Measurements from ENCODE around the gene LMTK3.
A peak's percentile ranks its signal among the peaks of the same experiment; 100 is the strongest.

Gene LMTK3

DNA sequence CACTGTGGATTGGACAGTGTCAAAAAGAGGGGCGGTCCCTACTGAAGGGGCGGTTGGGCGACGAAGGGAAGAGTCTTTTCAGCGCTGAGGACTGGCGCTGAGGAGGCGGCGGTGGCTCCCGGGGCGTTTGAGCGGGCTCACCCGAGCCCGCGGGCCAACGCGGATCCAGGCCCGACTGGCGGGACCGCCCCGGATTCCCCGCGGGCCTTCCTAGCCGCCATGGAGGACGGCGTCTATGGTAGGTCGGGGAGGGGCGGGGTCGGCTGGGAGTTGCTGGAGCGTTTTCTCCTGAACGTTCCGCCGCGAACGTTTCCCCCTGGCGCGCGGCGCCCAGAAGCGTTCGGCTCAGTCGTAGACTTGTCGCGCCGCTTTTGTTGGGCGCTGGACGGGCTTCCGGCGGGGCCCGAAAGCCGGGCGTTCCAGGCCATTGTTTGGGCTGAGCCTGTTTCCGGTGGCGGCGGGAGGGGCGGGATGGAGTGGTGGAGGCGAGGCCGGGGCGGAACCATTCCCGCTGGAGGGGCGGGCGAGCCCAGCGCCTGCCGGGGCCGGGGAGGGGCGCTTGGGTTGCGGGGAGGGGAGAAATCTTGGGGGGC lies 42.2 kb downstream of the LMTK3 start, which contains the start of gene CYTH2:
TSS of gene CYTH2 (plus strand) at position 81 of the 593 bp plus-strand sequence. CDS start at position 220, 139 bp downstream.
- peaks cover 45% of the 10 kb centered on the region for H3K36me3 ChIP-seq (ENCODE audit: insufficient read depth, low read length)
- no peaks in the 10 kb centered on the region for H3K27me3 ChIP-seq (ENCODE audit: insufficient read depth, low read length, poor library complexity)
- H3K9me3 ChIP-seq (ENCODE audit: insufficient read depth, low read length, severe bottlenecking): no peaks in the 10 kb centered on the region
- H4K20me1 ChIP-seq (ENCODE audit: insufficient read depth, low read length): peaks cover 47% of the 10 kb centered on the region
- H3K79me2 ChIP-seq (ENCODE audit: insufficient read depth, low read length): peaks cover 38% of the 10 kb centered on the region
- H3K4me3 ChIP-seq (ENCODE audit: low read depth in 1 of 2, low read length in 2 of 2): peak within 1 kb of the TSS; percentile 52 to 80
- ATAC-seq (ENCODE audit: insufficient read depth, low read depth): peak; percentile 62
- H2AFZ ChIP-seq (ENCODE audit: low read depth, low read length): peak within 1 kb of the TSS; percentile 86
- TF ChIP-seq, protein P1, sequence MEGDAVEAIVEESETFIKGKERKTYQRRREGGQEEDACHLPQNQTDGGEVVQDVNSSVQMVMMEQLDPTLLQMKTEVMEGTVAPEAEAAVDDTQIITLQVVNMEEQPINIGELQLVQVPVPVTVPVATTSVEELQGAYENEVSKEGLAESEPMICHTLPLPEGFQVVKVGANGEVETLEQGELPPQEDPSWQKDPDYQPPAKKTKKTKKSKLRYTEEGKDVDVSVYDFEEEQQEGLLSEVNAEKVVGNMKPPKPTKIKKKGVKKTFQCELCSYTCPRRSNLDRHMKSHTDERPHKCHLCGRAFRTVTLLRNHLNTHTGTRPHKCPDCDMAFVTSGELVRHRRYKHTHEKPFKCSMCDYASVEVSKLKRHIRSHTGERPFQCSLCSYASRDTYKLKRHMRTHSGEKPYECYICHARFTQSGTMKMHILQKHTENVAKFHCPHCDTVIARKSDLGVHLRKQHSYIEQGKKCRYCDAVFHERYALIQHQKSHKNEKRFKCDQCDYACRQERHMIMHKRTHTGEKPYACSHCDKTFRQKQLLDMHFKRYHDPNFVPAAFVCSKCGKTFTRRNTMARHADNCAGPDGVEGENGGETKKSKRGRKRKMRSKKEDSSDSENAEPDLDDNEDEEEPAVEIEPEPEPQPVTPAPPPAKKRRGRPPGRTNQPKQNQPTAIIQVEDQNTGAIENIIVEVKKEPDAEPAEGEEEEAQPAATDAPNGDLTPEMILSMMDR (IDR thresholded peaks at IDR 0.05; ENCODE audit: borderline replicate concordance, extremely low read depth, low read length, poor library complexity, severe bottlenecking): no peak
- TF ChIP-seq EZH2 (IDR thresholded peaks at IDR 0.05; ENCODE audit: borderline replicate concordance, low read depth, low read length, severe bottlenecking): no peak
- H3K4me2 ChIP-seq (ENCODE audit: insufficient read depth, low read length): peak within 1 kb of the TSS; percentile 85
- DNase-seq: peak; percentile 90
- peak within 1 kb of the TSS; percentile 94 for H3K27ac ChIP-seq (ENCODE audit: low read length)
- H3K9ac ChIP-seq (ENCODE audit: low read depth, low read length): peak within 1 kb of the TSS; percentile 93
- H3K4me1 ChIP-seq (ENCODE audit: insufficient read depth, low read length): peaks cover 33% of the 10 kb centered on the region

DNA sequence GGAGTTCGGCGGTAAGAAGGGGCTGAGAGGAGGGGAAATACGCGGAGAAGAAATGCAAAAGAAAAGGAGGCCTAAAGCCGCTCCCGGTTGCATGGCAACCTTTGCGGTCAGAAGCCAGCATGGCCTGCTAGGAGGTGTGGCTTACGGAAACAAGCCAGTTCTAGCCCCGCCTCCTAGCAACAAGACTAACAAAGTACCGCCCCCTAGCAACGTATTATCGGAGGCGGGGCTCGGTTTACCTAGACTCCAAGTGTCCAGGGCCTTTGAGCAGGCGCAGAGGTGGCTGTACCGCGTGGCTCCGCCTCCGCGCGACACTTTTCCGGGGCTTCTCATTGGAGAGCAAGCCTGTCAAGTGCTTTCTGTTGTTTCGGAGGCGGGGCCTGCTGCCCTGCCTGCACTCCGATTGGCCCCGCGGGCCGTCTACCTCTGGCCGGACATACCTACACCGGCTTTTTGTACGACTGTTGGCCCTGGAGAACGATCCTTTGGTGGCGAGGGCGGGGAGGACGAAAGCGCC lies 42.8 kb downstream of the LMTK3 start:
- TF ChIP-seq, protein P1 (IDR thresholded peaks at IDR 0.05; ENCODE audit: borderline replicate concordance, extremely low read depth, low read length, poor library complexity, severe bottlenecking): no peak
- no peak for TF ChIP-seq EZH2 (IDR thresholded peaks at IDR 0.05; ENCODE audit: borderline replicate concordance, low read depth, low read length, severe bottlenecking)
- peaks cover 42% of the 10 kb centered on the region for H4K20me1 ChIP-seq (ENCODE audit: insufficient read depth, low read length)
- no peaks in the 10 kb centered on the region for H3K27me3 ChIP-seq (ENCODE audit: insufficient read depth, low read length, poor library complexity)
- peaks cover 43% of the 10 kb centered on the region for H3K36me3 ChIP-seq (ENCODE audit: insufficient read depth, low read length)
- no peaks in the 10 kb centered on the region for H3K9me3 ChIP-seq (ENCODE audit: insufficient read depth, low read length, severe bottlenecking)
- H3K27ac ChIP-seq (ENCODE audit: low read length): peak overlapping the region; percentile 94
- peak; percentile 92 for ATAC-seq (ENCODE audit: insufficient read depth, low read depth)
- peaks cover 33% of the 10 kb centered on the region for H3K4me1 ChIP-seq (ENCODE audit: insufficient read depth, low read length)
- H3K9ac ChIP-seq (ENCODE audit: low read depth, low read length): peak overlapping the region; percentile 93
- H3K4me3 ChIP-seq (ENCODE audit: low read depth in 1 of 2, low read length in 2 of 2): peak overlapping the region; percentile 18 to 80; a peak in 3 of 4 replicates
- H2AFZ ChIP-seq (ENCODE audit: low read depth, low read length): peak overlapping the region; percentile 86
- peaks cover 38% of the 10 kb centered on the region for H3K79me2 ChIP-seq (ENCODE audit: insufficient read depth, low read length)
- peak; percentile 100 for DNase-seq
- H3K4me2 ChIP-seq (ENCODE audit: insufficient read depth, low read length): peak overlapping the region; percentile 85

DNA sequence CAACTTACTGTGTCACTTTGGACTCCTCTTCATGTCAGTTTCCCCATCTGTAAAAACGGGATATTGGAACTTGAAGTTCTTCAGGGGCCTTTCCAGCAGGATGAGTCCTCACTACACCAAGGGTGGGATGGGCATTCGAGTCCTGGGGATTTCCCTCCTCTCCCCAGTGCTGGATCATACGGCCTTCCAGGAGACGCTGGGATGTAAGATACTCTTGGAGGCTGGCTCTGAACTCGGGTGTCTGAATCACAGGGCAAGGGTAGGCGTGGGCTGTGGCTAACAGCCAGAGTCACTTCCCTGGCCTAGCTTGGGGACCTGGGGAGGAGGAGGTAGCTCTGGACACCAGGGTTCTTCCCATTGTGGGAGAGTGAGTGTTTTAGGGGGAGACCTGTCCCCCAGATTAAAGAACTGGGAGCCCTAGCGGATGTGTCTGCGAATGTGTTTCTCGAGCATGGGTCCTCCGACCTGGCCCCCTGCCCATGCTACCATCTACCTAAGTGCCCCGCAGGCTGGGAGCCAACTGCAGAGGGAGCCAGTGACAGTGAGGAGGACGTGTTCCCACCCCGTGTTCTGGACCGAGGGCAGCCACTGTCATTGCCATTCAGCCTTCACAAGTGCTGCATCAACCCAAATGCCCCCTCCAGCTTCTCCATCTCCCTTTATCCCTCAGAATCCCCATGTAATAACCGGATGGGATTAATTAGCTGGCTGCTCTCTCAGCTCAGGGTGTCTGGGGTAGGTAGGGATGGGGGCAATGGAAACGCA lies 44.9 kb downstream of the LMTK3 start:
- H2AFZ ChIP-seq (ENCODE audit: low read depth, low read length): no peak overlapping the region

More for the DNA sequence above, 44.9 kb downstream of the LMTK3 start:
- Histone ChIP-seq H3K27me3 (ENCODE audit: insufficient read depth, low read length, poor library complexity) (no peaks in the 10 kb centered on the region), H3K4me1 (ENCODE audit: insufficient read depth, low read length) (peaks cover 28% of the 10 kb centered on the region), H3K9me3 (ENCODE audit: insufficient read depth, low read length, severe bottlenecking) (no peaks in the 10 kb centered on the region), H3K36me3 (ENCODE audit: insufficient read depth, low read length) (peaks cover 35% of the 10 kb centered on the region), H4K20me1 (ENCODE audit: insufficient read depth, low read length) (peaks cover 32% of the 10 kb centered on the region), H3K79me2 (ENCODE audit: insufficient read depth, low read length) (peaks cover 25% of the 10 kb centered on the region), H3K4me2 (ENCODE audit: insufficient read depth, low read length) (no peak overlapping the region), H3K4me3 (ENCODE audit: low read depth in 1 of 2, low read length in 2 of 2) (no peak overlapping the region), H3K9ac (ENCODE audit: low read depth, low read length) (no peak overlapping the region), H3K27ac (ENCODE audit: low read length) (no peak overlapping the region)
- DNase-seq (no peak), ATAC-seq (ENCODE audit: insufficient read depth, low read depth) (no peak)
- no peak for TF ChIP-seq EZH2 (IDR thresholded peaks at IDR 0.05; ENCODE audit: borderline replicate concordance, low read depth, low read length, severe bottlenecking)
- TF ChIP-seq, protein P1 (IDR thresholded peaks at IDR 0.05; ENCODE audit: borderline replicate concordance, extremely low read depth, low read length, poor library complexity, severe bottlenecking): no peak

Measured in DND-41 (cell line).